Measurements from ENCODE around the gene AR. TPM values are rescaled to one million over a fixed set of nuclear protein-coding genes. Genes with fewer than 3 reads are reported as not detected.
A peak's percentile ranks its signal among the peaks of the same experiment; 100 is the strongest.

AR gene
- total RNA-seq: 5.0 TPM
- long read RNA-seq, partial matches to known transcripts: 0 of 5 reads
- long read RNA-seq, other reads (novel, unspliced or antisense): 5 of 5 reads

GRCh38 chrX:67543818-67544217 is at the start of gene AR:
AR (plus strand) TSS chrX:67544021; CDS start chrX:67545147, 1,126 bp downstream.
- ATAC-seq: peak; percentile 75 to 80

GRCh38 chrX:67500617-67501016 is 43.2 kb upstream of the AR start:
- no peaks in the 10 kb centered on the region for H3K27me3 ChIP-seq (ENCODE audit: low read depth)
- no peak overlapping the region for H3K4me3 ChIP-seq
- ATAC-seq (no peak), DNase-seq (no peak)
- H3K4me1 ChIP-seq: no peaks in the 10 kb centered on the region
- H3K36me3 ChIP-seq: no peaks in the 10 kb centered on the region
- no peak overlapping the region for H3K27ac ChIP-seq
- TF ChIP-seq, protein P1, sequence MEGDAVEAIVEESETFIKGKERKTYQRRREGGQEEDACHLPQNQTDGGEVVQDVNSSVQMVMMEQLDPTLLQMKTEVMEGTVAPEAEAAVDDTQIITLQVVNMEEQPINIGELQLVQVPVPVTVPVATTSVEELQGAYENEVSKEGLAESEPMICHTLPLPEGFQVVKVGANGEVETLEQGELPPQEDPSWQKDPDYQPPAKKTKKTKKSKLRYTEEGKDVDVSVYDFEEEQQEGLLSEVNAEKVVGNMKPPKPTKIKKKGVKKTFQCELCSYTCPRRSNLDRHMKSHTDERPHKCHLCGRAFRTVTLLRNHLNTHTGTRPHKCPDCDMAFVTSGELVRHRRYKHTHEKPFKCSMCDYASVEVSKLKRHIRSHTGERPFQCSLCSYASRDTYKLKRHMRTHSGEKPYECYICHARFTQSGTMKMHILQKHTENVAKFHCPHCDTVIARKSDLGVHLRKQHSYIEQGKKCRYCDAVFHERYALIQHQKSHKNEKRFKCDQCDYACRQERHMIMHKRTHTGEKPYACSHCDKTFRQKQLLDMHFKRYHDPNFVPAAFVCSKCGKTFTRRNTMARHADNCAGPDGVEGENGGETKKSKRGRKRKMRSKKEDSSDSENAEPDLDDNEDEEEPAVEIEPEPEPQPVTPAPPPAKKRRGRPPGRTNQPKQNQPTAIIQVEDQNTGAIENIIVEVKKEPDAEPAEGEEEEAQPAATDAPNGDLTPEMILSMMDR (IDR thresholded peaks at IDR 0.05): no peak
- H3K9me3 ChIP-seq: no peaks in the 10 kb centered on the region
- intact Hi-C loops (cut with DNase I): no loop called here

More at GRCh38 chrX:67543818-67544217, at the start of gene AR:
- no peaks in the 10 kb centered on the region for H3K27me3 ChIP-seq (ENCODE audit: low read depth)
- intact Hi-C loops (cut with DNase I): no loop called here
- H3K4me3 ChIP-seq: peak within 1 kb of the TSS; percentile 50
- H3K27ac ChIP-seq: no peak within 1 kb of the TSS
- no peaks in the 10 kb centered on the region for H3K36me3 ChIP-seq
- DNase-seq: peak; percentile 66
- TF ChIP-seq, protein P1 (IDR thresholded peaks at IDR 0.05): no peak
- H3K9me3 ChIP-seq: no peaks in the 10 kb centered on the region
- no peaks in the 10 kb centered on the region for H3K4me1 ChIP-seq

DNA sequence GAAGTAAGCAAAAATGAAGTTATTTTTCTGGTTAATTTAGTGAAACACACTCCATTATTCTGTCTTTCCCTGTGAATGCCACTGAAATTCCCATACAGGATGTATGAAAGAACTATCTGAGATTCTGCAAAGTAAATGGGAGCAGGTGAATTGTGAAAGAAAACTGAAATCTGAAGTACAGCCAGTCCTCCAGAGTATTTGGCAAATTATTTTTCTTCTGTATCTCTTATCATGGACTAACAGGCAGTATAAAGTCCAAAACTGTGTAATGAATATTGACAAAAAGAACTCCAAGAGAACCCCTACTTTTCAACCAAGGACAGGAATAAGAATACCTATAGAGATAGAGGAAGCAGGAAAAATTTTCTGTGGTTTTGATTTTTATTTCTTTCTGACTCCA is 40.8 kb upstream of the AR start:
- no peaks in the 10 kb centered on the region for H3K9me3 ChIP-seq
- H3K4me3 ChIP-seq: no peak overlapping the region
- H3K27ac ChIP-seq: no peak overlapping the region
- no peaks in the 10 kb centered on the region for H3K4me1 ChIP-seq
- no peaks in the 10 kb centered on the region for H3K27me3 ChIP-seq (ENCODE audit: low read depth)
- intact Hi-C loops (cut with DNase I): no loop called here
- DNase-seq (no peak), ATAC-seq (no peak)
- TF ChIP-seq, protein P1 (IDR thresholded peaks at IDR 0.05): no peak
- H3K36me3 ChIP-seq: no peaks in the 10 kb centered on the region

DNA sequence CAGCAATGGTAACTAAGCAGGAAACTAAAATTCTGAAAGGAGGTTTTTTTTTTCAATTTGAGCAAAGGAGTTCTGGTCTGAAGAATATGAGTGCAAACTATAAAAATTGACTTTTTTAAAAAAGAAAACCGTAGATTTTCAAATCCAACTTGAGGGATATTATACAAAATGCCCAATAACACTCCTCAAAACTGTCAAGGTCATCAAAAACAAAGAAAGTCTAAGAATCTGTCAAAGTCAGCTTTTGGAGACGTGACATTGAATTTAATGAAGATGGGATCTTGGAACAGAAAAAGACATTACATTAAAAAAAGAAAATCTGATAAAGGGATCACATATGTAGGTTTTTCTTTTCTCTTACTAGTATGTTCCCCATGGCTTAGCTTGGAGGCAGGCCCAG is 40.4 kb upstream of the AR start:
- H3K4me3 ChIP-seq: no peak overlapping the region
- no peak for ATAC-seq
- H3K27me3 ChIP-seq (ENCODE audit: low read depth): no peaks in the 10 kb centered on the region

DNA sequence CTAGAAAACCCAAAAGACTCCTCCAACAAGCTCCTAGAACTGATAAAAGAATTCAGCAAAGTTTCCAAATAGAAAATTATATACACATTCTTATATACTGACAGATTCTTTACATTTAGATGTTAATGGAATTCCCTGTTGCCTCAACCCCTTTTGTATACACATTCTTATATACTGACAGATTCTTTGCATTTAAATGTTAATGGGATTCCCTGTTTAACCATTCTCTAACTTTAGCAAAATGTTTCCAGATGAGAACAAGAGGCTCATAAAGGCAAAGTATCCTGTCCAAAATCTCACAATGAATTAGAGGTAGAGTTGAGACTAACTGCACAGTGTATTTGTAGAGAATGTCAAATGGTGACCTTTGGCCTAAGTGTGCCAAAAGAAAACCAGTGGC is 23.1 kb upstream of the AR start:
- intact Hi-C loops (cut with DNase I): no loop called here

More for the DNA sequence above, 40.4 kb upstream of the AR start:
- no peaks in the 10 kb centered on the region for H3K36me3 ChIP-seq
- H3K4me1 ChIP-seq: no peaks in the 10 kb centered on the region
- no peak overlapping the region for H3K27ac ChIP-seq
- no peaks in the 10 kb centered on the region for H3K9me3 ChIP-seq
- intact Hi-C loops (cut with DNase I): no loop called here
- no peak for DNase-seq
- TF ChIP-seq, protein P1 (IDR thresholded peaks at IDR 0.05): no peak

More for the DNA sequence above, 23.1 kb upstream of the AR start:
- H3K4me3 ChIP-seq: no peak overlapping the region
- H3K27me3 ChIP-seq (ENCODE audit: low read depth): no peaks in the 10 kb centered on the region
- TF ChIP-seq, protein P1 (IDR thresholded peaks at IDR 0.05): no peak
- H3K4me1 ChIP-seq: no peaks in the 10 kb centered on the region
- DNase-seq (no peak), ATAC-seq (no peak)
- H3K9me3 ChIP-seq: no peaks in the 10 kb centered on the region
- H3K27ac ChIP-seq: no peak overlapping the region
- H3K36me3 ChIP-seq: no peaks in the 10 kb centered on the region
